SK-N-SH treated with all-trans-retinoic acid at 6 μM for 48 hours (cell line): ENCODE measurements around the gene TIMM50.

ENCODE experiments used
- ATAC-seq: fragments of 200-7000 bp; cut with Tn5 transposase; 3 replicates; pipeline ENCODE4 v1.9.1; 2020; ENCODE audit warnings: mild to moderate bottlenecking, moderate library complexity
- ARNTL ChIP-seq: fragments of 450-650 bp; formaldehyde crosslinking; IDR thresholded peaks from 2 replicates; pipeline ENCODE4 v1.5.0; 2020; ENCODE audit warnings: low read depth, mild to moderate bottlenecking, moderate library complexity, borderline replicate concordance
- BACH2 ChIP-seq: fragments of 250-450 bp; sonication (Bioruptor Pico); IDR thresholded peaks from 2 replicates; pipeline ENCODE4 v1.9.0; 2021; ENCODE audit warnings: mild to moderate bottlenecking, borderline replicate concordance
- CSDC2 ChIP-seq: fragments of 250-450 bp; sonication (Bioruptor Pico); IDR thresholded peaks from 2 replicates; pipeline ENCODE4 v1.5.0; 2020; ENCODE audit warnings: mild to moderate bottlenecking, moderate library complexity
- ESRRG ChIP-seq: fragments of 250-450 bp; sonication (Bioruptor Pico); IDR thresholded peaks from 2 replicates; pipeline ENCODE4 v1.6.1; 2021; ENCODE audit warnings: mild to moderate bottlenecking
- GLIS3 ChIP-seq: fragments of 250-450 bp; sonication (Bioruptor Pico); IDR thresholded peaks from 2 replicates; pipeline ENCODE4 v1.5.0; 2020; ENCODE audit warnings: mild to moderate bottlenecking, moderate library complexity
- ISL1 ChIP-seq: fragments of 250-450 bp; sonication (Bioruptor Pico); IDR thresholded peaks from 2 replicates; pipeline ENCODE4 v2.1.2; 2022; ENCODE audit warnings: mild to moderate bottlenecking, moderate library complexity
- OSR1 ChIP-seq: fragments of 250-450 bp; sonication (Bioruptor Pico); IDR thresholded peaks from 2 replicates; pipeline ENCODE4 v1.8.0; 2022; ENCODE audit warnings: moderate library complexity, mild to moderate bottlenecking, inconsistent platforms
- PPARA ChIP-seq: fragments of 250-450 bp; sonication (Bioruptor Pico); IDR thresholded peaks from 2 replicates; pipeline ENCODE4 v1.5.0; 2020; ENCODE audit warnings: mild to moderate bottlenecking, borderline replicate concordance
- SNAI2 ChIP-seq: fragments of 250-450 bp; sonication (Bioruptor Pico); IDR thresholded peaks from 2 replicates; pipeline ENCODE4 v1.5.0; 2020; ENCODE audit warnings: mild to moderate bottlenecking, moderate library complexity
- TCF4 ChIP-seq: fragments of 250-450 bp; sonication (Bioruptor Pico); IDR thresholded peaks from 2 replicates; pipeline ENCODE4 v1.8.0; 2021; ENCODE audit warnings: mild to moderate bottlenecking, moderate library complexity, borderline replicate concordance
- TOX ChIP-seq: fragments of 250-450 bp; sonication (Bioruptor Pico); IDR thresholded peaks from 2 replicates; pipeline ENCODE4 v1.8.0; 2021; ENCODE audit warnings: mild to moderate bottlenecking, moderate library complexity, borderline replicate concordance
- ZC3H10 ChIP-seq: fragments of 250-450 bp; sonication (Bioruptor Pico); IDR thresholded peaks from 2 replicates; pipeline ENCODE4 v1.5.1; 2021; ENCODE audit warnings: mild to moderate bottlenecking, moderate library complexity
- ZFP3 ChIP-seq: fragments of 250-450 bp; sonication (Bioruptor Pico); IDR thresholded peaks from 2 replicates; pipeline ENCODE4 v1.5.0; 2020; ENCODE audit warnings: mild to moderate bottlenecking, moderate library complexity
- ZFP30 ChIP-seq: fragments of 450-650 bp; formaldehyde crosslinking; IDR thresholded peaks from 2 replicates; pipeline ENCODE4 v1.5.0; 2022; ENCODE audit warnings: mild to moderate bottlenecking, moderate library complexity
- ZNF565 ChIP-seq: fragments of 450-650 bp; formaldehyde crosslinking; conservative IDR thresholded peaks from 2 replicates; pipeline ENCODE4 v1.5.0; 2020; ENCODE audit warnings: low read depth, mild to moderate bottlenecking, moderate library complexity
- ZNF70 ChIP-seq: fragments of 450-650 bp; formaldehyde crosslinking; IDR thresholded peaks from 2 replicates; pipeline ENCODE4 v1.5.0; 2020; ENCODE audit warnings: mild to moderate bottlenecking, moderate library complexity
- ZNF8 ChIP-seq: fragments of 450-650 bp; formaldehyde crosslinking; IDR thresholded peaks from 2 replicates; pipeline ENCODE4 v1.5.0; 2020; ENCODE audit warnings: mild to moderate bottlenecking, moderate library complexity
- TF ChIP-seq, protein P1 (sequence below): fragments of 250-450 bp; sonication (Bioruptor Pico); IDR thresholded peaks from 2 replicates; pipeline ENCODE4 v1.8.0; 2020; ENCODE audit warnings: mild to moderate bottlenecking, moderate library complexity, borderline replicate concordance
- TF ChIP-seq, protein P2 (sequence below): fragments of 250-450 bp; sonication (Bioruptor Pico); IDR thresholded peaks from 2 replicates; pipeline ENCODE4 v1.5.0; 2020; ENCODE audit warnings: mild to moderate bottlenecking, moderate library complexity
- TF ChIP-seq, protein P3 (sequence below): fragments of 250-450 bp; sonication (Bioruptor Pico); IDR thresholded peaks from 2 replicates; pipeline ENCODE4 v1.5.1; 2020; ENCODE audit warnings: low read depth, mild to moderate bottlenecking, moderate library complexity
- TF ChIP-seq, protein P4 (sequence below): fragments of 250-450 bp; sonication (Bioruptor Pico); IDR thresholded peaks from 2 replicates; pipeline ENCODE4 v1.8.0; 2021; ENCODE audit warnings: low read depth, mild to moderate bottlenecking, moderate library complexity, borderline replicate concordance

TIMM50 gene

DNA sequence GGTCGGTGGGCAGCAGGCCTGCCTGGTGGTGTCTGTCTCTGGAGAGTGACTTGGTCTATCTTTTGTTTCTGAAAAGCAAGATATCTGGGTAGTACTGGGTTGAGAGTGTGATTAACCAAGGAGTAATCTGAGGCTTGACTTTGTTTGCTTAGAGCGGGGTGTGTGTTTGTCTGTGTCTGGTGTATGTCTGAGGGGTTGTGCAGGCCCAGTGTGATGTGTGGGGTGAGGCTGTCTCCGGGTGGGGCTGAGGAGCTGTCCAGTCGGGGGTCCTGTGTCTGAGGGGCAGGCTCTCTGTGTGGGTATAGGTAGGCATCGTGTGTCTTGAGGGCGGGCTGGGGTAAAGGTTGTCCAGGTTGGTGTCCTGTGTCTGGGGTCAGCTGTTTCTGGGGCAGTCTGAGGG lies 11.1 kb upstream of the TIMM50 start:
- TF ChIP-seq ZFP30 (CRISPR knock-in tag) (no peak), ZNF8 (CRISPR knock-in tag) (no peak), ZNF565 (CRISPR knock-in tag) (no peak), OSR1 (CRISPR knock-in tag) (no peak), TOX (CRISPR knock-in tag) (no peak)

DNA sequence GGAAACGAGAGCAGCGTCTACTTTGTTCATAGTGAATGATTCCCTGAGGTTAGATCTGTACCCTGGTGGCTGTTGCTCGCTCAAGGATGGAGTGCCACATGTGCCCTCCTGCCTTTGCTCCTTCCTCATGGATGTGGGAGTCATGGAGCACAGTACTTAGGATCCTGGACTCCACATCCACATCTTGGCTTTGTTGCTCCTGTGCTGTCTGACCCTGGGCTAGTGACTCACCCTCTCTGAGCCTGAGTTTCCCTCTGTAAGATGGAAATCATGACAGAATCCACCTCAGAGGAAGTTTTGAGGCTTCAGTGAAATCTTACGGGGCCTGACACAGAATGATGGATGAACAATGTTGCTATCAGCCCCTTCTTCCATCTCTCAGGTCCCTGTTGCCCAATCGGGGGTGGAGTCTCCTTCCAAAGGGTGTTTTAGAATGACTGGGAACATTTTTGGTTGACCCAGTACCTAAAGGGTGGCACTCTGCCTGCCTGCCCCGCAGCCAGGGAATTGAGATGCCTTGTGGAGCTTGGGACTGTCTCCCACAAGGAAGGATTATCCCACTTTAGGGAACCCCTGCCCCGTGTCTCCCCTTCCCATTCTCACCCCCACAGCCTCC lies 9.8 kb upstream of the TIMM50 start:
- TF ChIP-seq SNAI2 (CRISPR knock-in tag) (no peak), PPARA (no peak)
- ATAC-seq: no peak

More for the DNA sequence above, 11.1 kb upstream of the TIMM50 start:
- ATAC-seq: no peak

DNA sequence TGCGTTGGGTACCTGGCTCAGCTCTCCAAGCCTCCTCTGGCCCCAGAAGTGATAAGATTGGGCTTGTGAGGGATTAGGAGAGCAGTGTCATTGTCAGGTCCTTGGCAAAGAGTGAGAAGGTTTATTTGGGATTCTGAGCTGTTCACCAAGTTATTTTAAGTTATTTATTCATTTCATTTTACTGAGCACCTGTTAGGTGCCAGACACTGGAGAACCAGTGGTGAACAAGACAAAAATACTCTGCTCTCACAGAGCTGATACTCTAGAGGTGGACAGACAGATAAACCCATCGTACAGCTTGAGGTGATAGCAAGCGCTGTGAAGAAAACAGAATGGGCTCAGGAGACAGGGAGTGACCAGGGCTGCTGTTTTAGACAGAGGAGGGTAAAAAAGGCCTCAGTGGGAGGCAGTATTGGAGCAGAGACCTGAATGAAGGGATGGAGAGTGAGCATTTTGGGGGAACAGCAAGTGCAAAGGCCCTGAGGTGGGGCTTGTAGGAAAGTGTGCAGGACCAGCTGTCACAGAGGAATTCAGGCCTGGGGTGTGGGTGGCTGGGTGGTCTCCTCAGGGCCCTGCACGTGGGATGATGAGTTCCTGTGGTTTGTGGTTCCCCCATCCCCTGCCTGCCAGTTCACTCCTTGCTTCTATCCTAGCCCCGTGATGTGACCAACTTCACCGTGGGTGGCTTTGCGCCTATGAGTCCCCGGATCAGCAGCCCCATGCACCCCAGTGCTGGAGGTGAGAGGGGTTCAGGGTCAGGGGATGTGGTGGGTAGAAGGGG lies 8.7 kb upstream of the TIMM50 start:
- TF ChIP-seq ZNF565 (CRISPR knock-in tag) (no peak), ZFP3 (CRISPR knock-in tag) (no peak), ISL1 (CRISPR knock-in tag) (no peak), ZNF8 (CRISPR knock-in tag) (no peak), ZC3H10 (CRISPR knock-in tag) (no peak), ARNTL (CRISPR knock-in tag) (no peak), ZFP30 (CRISPR knock-in tag) (no peak)
- TF ChIP-seq, protein P1, sequence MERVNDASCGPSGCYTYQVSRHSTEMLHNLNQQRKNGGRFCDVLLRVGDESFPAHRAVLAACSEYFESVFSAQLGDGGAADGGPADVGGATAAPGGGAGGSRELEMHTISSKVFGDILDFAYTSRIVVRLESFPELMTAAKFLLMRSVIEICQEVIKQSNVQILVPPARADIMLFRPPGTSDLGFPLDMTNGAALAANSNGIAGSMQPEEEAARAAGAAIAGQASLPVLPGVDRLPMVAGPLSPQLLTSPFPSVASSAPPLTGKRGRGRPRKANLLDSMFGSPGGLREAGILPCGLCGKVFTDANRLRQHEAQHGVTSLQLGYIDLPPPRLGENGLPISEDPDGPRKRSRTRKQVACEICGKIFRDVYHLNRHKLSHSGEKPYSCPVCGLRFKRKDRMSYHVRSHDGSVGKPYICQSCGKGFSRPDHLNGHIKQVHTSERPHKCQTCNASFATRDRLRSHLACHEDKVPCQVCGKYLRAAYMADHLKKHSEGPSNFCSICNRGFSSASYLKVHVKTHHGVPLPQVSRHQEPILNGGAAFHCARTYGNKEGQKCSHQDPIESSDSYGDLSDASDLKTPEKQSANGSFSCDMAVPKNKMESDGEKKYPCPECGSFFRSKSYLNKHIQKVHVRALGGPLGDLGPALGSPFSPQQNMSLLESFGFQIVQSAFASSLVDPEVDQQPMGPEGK (CRISPR knock-in tag): no peak
- ATAC-seq: no peak

DNA sequence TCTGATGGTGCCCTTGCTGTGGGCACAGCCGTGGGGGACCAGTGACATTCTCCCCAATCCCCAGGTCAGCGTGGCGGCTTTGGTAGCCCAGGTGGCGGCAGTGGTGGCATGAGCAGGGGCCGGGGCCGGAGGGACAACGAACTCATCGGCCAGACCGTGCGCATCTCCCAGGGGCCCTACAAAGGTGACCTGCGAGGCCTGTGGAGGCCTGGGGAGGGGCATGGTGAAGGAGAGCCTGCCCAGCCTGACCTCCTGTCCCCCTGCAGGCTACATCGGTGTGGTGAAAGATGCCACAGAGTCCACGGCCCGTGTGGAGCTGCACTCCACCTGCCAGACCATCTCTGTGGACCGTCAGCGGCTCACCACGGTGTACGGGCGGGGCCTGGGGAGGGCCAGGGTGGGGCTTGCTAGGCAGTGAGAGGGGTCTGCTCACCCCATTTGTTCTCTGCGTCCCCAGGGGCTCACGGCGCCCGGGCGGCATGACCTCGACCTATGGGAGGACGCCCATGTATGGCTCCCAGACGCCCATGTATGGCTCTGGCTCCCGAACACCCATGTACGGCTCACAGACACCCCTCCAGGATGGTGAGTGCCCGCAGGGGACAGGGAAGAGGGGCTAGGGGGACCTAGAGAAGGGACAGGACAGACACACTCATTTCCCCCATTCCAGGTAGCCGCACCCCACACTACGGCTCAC lies 7.7 kb upstream of the TIMM50 start:
- TF ChIP-seq, protein P2, sequence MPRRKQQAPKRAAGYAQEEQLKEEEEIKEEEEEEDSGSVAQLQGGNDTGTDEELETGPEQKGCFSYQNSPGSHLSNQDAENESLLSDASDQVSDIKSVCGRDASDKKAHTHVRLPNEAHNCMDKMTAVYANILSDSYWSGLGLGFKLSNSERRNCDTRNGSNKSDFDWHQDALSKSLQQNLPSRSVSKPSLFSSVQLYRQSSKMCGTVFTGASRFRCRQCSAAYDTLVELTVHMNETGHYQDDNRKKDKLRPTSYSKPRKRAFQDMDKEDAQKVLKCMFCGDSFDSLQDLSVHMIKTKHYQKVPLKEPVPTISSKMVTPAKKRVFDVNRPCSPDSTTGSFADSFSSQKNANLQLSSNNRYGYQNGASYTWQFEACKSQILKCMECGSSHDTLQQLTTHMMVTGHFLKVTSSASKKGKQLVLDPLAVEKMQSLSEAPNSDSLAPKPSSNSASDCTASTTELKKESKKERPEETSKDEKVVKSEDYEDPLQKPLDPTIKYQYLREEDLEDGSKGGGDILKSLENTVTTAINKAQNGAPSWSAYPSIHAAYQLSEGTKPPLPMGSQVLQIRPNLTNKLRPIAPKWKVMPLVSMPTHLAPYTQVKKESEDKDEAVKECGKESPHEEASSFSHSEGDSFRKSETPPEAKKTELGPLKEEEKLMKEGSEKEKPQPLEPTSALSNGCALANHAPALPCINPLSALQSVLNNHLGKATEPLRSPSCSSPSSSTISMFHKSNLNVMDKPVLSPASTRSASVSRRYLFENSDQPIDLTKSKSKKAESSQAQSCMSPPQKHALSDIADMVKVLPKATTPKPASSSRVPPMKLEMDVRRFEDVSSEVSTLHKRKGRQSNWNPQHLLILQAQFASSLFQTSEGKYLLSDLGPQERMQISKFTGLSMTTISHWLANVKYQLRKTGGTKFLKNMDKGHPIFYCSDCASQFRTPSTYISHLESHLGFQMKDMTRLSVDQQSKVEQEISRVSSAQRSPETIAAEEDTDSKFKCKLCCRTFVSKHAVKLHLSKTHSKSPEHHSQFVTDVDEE (CRISPR knock-in tag): no peak
- no peak for TF ChIP-seq PPARA
- TF ChIP-seq GLIS3 (CRISPR knock-in tag): no peak
- TF ChIP-seq, protein P1 (CRISPR knock-in tag): no peak
- no peak for TF ChIP-seq ESRRG (CRISPR knock-in tag)
- TF ChIP-seq ZNF8 (CRISPR knock-in tag): no peak
- TF ChIP-seq, protein P3, sequence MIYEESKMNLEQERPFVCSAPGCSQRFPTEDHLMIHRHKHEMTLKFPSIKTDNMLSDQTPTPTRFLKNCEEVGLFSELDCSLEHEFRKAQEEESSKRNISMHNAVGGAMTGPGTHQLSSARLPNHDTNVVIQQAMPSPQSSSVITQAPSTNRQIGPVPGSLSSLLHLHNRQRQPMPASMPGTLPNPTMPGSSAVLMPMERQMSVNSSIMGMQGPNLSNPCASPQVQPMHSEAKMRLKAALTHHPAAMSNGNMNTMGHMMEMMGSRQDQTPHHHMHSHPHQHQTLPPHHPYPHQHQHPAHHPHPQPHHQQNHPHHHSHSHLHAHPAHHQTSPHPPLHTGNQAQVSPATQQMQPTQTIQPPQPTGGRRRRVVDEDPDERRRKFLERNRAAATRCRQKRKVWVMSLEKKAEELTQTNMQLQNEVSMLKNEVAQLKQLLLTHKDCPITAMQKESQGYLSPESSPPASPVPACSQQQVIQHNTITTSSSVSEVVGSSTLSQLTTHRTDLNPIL (CRISPR knock-in tag): no peak
- no peak for TF ChIP-seq ISL1 (CRISPR knock-in tag)
- no peak for TF ChIP-seq ZFP3 (CRISPR knock-in tag)
- no peak for TF ChIP-seq ZNF565 (CRISPR knock-in tag)
- TF ChIP-seq ZNF70 (CRISPR knock-in tag): no peak
- no peak for TF ChIP-seq ARNTL (CRISPR knock-in tag)
- TF ChIP-seq BACH2: no peak
- TF ChIP-seq SNAI2 (CRISPR knock-in tag): no peak
- TF ChIP-seq ZFP30 (CRISPR knock-in tag): no peak
- no peak for TF ChIP-seq CSDC2 (CRISPR knock-in tag)
- TF ChIP-seq, protein P4, sequence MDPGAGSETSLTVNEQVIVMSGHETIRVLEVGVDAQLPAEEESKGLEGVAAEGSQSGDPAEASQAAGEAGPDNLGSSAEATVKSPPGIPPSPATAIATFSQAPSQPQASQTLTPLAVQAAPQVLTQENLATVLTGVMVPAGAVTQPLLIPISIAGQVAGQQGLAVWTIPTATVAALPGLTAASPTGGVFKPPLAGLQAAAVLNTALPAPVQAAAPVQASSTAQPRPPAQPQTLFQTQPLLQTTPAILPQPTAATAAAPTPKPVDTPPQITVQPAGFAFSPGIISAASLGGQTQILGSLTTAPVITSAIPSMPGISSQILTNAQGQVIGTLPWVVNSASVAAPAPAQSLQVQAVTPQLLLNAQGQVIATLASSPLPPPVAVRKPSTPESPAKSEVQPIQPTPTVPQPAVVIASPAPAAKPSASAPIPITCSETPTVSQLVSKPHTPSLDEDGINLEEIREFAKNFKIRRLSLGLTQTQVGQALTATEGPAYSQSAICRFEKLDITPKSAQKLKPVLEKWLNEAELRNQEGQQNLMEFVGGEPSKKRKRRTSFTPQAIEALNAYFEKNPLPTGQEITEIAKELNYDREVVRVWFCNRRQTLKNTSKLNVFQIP: no peak
- TF ChIP-seq ZC3H10 (CRISPR knock-in tag): no peak
- TF ChIP-seq TCF4 (CRISPR knock-in tag): no peak
- TF ChIP-seq TOX (CRISPR knock-in tag): no peak
- no peak; the same call in 2 of the 3 replicates for ATAC-seq
